HEK293 (cell line): ENCODE measurements around the gene KPNA1.

Experiments used
- ATF2 ChIP-seq: fragments of 450-650 bp; formaldehyde crosslinking; IDR thresholded peaks from 2 replicates; pipeline ENCODE4 v1.5.1; 2016; ENCODE audit warnings: missing biosample characterization, missing genetic modification characterization, low read depth
- BCL11A ChIP-seq: fragments of 450-650 bp; formaldehyde crosslinking; IDR thresholded peaks from 2 replicates; pipeline ENCODE4 v1.5.1; 2016; ENCODE audit warnings: low read depth, missing biosample characterization, missing genetic modification characterization
- ZBTB1 ChIP-seq: fragments of 450-650 bp; formaldehyde crosslinking; IDR thresholded peaks from 2 replicates; pipeline ENCODE4 v1.5.1; 2016; ENCODE audit warnings: missing biosample characterization, missing genetic modification characterization
- ZBTB48 ChIP-seq: fragments of 450-650 bp; formaldehyde crosslinking; IDR thresholded peaks from 2 replicates; pipeline ENCODE4 v1.5.1; 2016; ENCODE audit warnings: missing biosample characterization, missing genetic modification characterization
- ZNF121 ChIP-seq: fragments of 450-650 bp; formaldehyde crosslinking; IDR thresholded peaks from 2 replicates; pipeline ENCODE4 v1.5.1; 2016; ENCODE audit warnings: missing biosample characterization, missing genetic modification characterization
- ZNF133 ChIP-seq: fragments of 450-650 bp; formaldehyde crosslinking; IDR thresholded peaks from 2 replicates; pipeline ENCODE4 v1.5.1; 2016; ENCODE audit warnings: missing biosample characterization, missing genetic modification characterization
- ZNF184 ChIP-seq: fragments of 450-650 bp; IDR thresholded peaks from 2 replicates; pipeline ENCODE4 v1.5.1; 2018; ENCODE audit warnings: missing biosample characterization, mild to moderate bottlenecking, missing genetic modification characterization
- ZNF211 ChIP-seq: fragments of 450-650 bp; formaldehyde crosslinking; IDR thresholded peaks from 2 replicates; pipeline ENCODE4 v1.5.1; 2016; ENCODE audit warnings: low read depth, missing biosample characterization, missing genetic modification characterization
- ZNF335 ChIP-seq: fragments of 450-650 bp; formaldehyde crosslinking; conservative IDR thresholded peaks from 2 replicates; pipeline ENCODE4 v1.5.1; 2016; ENCODE audit warnings: missing biosample characterization, missing genetic modification characterization
- ZNF571 ChIP-seq: fragments of 450-650 bp; formaldehyde crosslinking; IDR thresholded peaks from 2 replicates; pipeline ENCODE4 v1.5.0; 2017; ENCODE audit warnings: missing biosample characterization, missing genetic modification characterization
- TF ChIP-seq, protein P1 (sequence below): fragments of 450-650 bp; formaldehyde crosslinking; IDR thresholded peaks from 2 replicates; pipeline ENCODE4 v1.5.1; 2016; ENCODE audit warnings: missing biosample characterization, missing genetic modification characterization
- TF ChIP-seq, protein P2 (sequence below): fragments of 450-650 bp; formaldehyde crosslinking; IDR thresholded peaks from 2 replicates; pipeline ENCODE4 v1.5.1; 2016; ENCODE audit warnings: missing biosample characterization, missing genetic modification characterization

DNA sequence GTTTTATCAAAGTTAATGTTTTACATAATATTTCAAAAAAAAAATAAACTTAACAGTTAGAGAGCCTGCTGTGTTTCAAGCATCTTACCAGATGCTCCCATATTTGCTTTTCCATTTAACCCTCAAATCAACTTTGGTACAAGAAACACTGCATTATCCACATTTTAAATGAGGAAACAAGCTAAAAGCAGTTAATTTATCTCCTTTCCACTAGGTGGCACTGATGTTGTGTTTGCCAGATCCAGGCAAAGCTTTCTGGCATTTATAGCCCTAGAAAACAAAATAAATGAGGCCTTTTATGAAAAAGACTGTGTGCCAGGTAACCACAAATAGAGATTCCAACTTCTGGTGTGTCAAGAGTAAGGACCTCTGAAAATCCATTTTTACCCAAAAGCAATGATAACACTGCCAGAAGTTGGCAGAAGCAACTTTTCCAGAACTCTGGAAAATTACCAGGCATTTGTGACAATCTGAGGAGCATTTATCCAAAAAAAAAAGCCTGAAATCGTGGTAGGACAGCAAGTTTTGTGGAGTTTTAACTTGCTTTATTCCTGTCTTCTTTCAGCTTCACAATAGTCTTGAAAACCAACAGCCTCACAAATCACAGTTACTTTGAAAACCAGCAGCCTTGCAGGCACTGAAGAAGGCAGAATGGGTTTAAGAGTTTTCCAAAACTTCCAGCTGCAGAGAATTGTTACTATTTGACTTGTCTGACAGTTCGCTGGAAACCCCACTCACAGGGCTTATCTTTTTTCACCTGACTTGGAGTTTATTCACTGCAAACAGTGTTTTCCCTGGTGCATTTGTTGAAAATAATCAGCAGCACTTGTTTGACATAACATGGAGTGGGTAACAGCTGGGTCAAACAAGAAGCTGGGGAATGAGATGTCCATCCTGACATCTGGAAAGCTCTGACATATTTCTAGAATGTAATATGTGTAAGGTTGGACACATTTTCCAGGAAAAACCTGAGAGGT, 121.6 kb downstream of the KPNA1 start:
- TF ChIP-seq, protein P1, sequence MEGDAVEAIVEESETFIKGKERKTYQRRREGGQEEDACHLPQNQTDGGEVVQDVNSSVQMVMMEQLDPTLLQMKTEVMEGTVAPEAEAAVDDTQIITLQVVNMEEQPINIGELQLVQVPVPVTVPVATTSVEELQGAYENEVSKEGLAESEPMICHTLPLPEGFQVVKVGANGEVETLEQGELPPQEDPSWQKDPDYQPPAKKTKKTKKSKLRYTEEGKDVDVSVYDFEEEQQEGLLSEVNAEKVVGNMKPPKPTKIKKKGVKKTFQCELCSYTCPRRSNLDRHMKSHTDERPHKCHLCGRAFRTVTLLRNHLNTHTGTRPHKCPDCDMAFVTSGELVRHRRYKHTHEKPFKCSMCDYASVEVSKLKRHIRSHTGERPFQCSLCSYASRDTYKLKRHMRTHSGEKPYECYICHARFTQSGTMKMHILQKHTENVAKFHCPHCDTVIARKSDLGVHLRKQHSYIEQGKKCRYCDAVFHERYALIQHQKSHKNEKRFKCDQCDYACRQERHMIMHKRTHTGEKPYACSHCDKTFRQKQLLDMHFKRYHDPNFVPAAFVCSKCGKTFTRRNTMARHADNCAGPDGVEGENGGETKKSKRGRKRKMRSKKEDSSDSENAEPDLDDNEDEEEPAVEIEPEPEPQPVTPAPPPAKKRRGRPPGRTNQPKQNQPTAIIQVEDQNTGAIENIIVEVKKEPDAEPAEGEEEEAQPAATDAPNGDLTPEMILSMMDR, result peak; percentile 24; the same call in 1 of the 2 replicates
- TF ChIP-seq, protein P2, sequence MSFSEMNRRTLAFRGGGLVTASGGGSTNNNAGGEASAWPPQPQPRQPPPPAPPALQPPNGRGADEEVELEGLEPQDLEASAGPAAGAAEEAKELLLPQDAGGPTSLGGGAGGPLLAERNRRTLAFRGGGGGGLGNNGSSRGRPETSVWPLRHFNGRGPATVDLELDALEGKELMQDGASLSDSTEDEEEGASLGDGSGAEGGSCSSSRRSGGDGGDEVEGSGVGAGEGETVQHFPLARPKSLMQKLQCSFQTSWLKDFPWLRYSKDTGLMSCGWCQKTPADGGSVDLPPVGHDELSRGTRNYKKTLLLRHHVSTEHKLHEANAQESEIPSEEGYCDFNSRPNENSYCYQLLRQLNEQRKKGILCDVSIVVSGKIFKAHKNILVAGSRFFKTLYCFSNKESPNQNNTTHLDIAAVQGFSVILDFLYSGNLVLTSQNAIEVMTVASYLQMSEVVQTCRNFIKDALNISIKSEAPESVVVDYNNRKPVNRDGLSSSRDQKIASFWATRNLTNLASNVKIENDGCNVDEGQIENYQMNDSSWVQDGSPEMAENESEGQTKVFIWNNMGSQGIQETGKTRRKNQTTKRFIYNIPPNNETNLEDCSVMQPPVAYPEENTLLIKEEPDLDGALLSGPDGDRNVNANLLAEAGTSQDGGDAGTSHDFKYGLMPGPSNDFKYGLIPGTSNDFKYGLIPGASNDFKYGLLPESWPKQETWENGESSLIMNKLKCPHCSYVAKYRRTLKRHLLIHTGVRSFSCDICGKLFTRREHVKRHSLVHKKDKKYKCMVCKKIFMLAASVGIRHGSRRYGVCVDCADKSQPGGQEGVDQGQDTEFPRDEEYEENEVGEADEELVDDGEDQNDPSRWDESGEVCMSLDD, result no peak
- TF ChIP-seq ZNF133 (tag by site-specific recombination), result no peak
- no peak for TF ChIP-seq ATF2 (tag by site-specific recombination)
- no peak for TF ChIP-seq ZNF571 (tag by site-specific recombination)
- TF ChIP-seq ZBTB1 (tag by site-specific recombination), result no peak
- TF ChIP-seq ZBTB48 (tag by site-specific recombination), result no peak
- no peak for TF ChIP-seq ZNF211 (tag by site-specific recombination)
- no peak for TF ChIP-seq ZNF121
- TF ChIP-seq ZNF335 (tag by site-specific recombination), result peak; percentile 61
- no peak for TF ChIP-seq ZNF184 (tag by site-specific recombination)
- TF ChIP-seq BCL11A (tag by site-specific recombination), result no peak
